HG03571 (cell line): Measurements from ENCODE around the gene DUSP1.

Source experiments
- ATAC-seq: cut with Tn5 transposase; IDR thresholded peaks from one replicate; pipeline ENCODE4 v1.9.1; 2021; ENCODE audit not compliant: unreplicated experiment

DUSP1 gene

GRCh38 chr5:172727551-172727950 is 43.4 kb downstream of the DUSP1 start:
- ATAC-seq = no peak

- ATAC-seq = no peak
Observed at GRCh38 chr5:172726966-172727365, 44.0 kb downstream of the DUSP1 start.

GRCh38 chr5:172725785-172726184 is 45.2 kb downstream of the DUSP1 start:
- no peak for ATAC-seq

GRCh38 chr5:172725273-172725672 is 45.7 kb downstream of the DUSP1 start:
- ATAC-seq = no peak

GRCh38 chr5:172724242-172725183 is 46.5 kb downstream of the DUSP1 start:
- ATAC-seq = no peak

- ATAC-seq = no peak
Observed at GRCh38 chr5:172723508-172723907, 47.5 kb downstream of the DUSP1 start.

GRCh38 chr5:172722327-172722815 is 48.6 kb downstream of the DUSP1 start:
- no peak for ATAC-seq

GRCh38 chr5:172721455-172722326 is 49.3 kb downstream of the DUSP1 start:
- no peak for ATAC-seq

GRCh38 chr5:172720655-172721054 is 50.3 kb downstream of the DUSP1 start:
- no peak for ATAC-seq

GRCh38 chr5:172719211-172719610 is 51.8 kb downstream of the DUSP1 start:
- no peak for ATAC-seq

- ATAC-seq = no peak
Observed at GRCh38 chr5:172718527-172719114, 52.4 kb downstream of the DUSP1 start.
